Upper lobe of right lung (tissue), 1 donor: ENCODE data around the gene NAALADL2. TPM values are rescaled to one million over a fixed set of nuclear protein-coding genes. Genes with fewer than 3 reads are reported as not detected.

ENCODE experiments used
- ATAC-seq: fragments of 200-7000 bp; cut with Tn5 transposase; one replicate; pipeline ENCODE4 v1.9.1; 2020; ENCODE audit warnings: mild to moderate bottlenecking, moderate library complexity
- DNase-seq: peaks from one replicate; pipeline ENCODE4 v3.0.0-alpha.2; 2020
- H3K27ac ChIP-seq: fragments of 200-600 bp; one replicate; pipeline ENCODE4 v1.8.0; 2022
- H3K27me3 ChIP-seq: fragments of 200-600 bp; one replicate; pipeline ENCODE4 v1.8.0; 2022; ENCODE audit warnings: mild to moderate bottlenecking
- H3K36me3 ChIP-seq: fragments of 200-600 bp; one replicate; pipeline ENCODE4 v1.8.0; 2022
- H3K4me1 ChIP-seq: fragments of 200-600 bp; one replicate; pipeline ENCODE4 v1.8.0; 2022
- H3K4me3 ChIP-seq: fragments of 200-600 bp; one replicate; pipeline ENCODE4 v1.8.0; 2022; ENCODE audit warnings: mild to moderate bottlenecking
- H3K9me3 ChIP-seq: fragments of 200-600 bp; one replicate; pipeline ENCODE4 v1.8.0; 2022
- intact Hi-C: fragments of 100-400 bp; cut with DNase I; formaldehyde crosslinking; loops from one replicate; pipeline ENCODE4 v1.11.0; 2022
- total RNA-seq: library from RNA; stranded (reverse); fragmentation: NEBNext Ultra II Directional; extraction: Animal tissue kit (Norgen Biotek cat#: 25700); gene quantifications from one replicate; pipeline ENCODE4 v1.2.1, GENCODE V29; 2021
- TF ChIP-seq, protein P1 (sequence below): fragments of 200-600 bp; IDR thresholded peaks from one replicate; pipeline ENCODE4 v1.8.0; 2022; ENCODE audit warnings: antibody characterized with exemption
- donor health status: DM: no; HTN: yes; CAD: no; lungs with severe emphysema.

NAALADL2 gene
- total RNA-seq, 1 donor from 2014 or later: 8.5 TPM

DNA sequence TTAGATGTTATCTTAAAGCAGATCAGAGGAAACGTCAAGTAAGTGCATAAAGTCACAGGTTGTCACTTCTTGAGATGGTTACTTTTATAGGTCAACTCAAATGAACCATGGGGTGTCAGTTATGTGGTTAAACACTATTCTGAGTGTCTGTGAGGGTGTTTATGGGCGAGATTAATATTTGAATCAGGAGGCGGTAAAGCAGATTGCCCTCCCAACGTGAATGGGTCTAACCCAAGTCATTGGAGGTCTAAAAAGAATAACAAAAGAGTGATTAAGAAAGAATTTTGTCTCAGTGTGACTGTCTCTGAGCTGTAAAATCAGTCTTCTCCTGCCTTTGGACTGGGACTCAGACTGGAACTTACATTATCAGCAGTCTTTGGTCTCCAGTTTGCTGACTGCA lies 977.5 kb downstream of the NAALADL2 start:
- no peaks in the 10 kb centered on the region for H3K36me3 ChIP-seq
- DNase-seq (no peak), ATAC-seq (no peak)
- H3K27ac ChIP-seq: no peak overlapping the region
- no peaks in the 10 kb centered on the region for H3K27me3 ChIP-seq
- no peak overlapping the region for H3K4me3 ChIP-seq
- intact Hi-C loops: no loop called here
- TF ChIP-seq, protein P1, sequence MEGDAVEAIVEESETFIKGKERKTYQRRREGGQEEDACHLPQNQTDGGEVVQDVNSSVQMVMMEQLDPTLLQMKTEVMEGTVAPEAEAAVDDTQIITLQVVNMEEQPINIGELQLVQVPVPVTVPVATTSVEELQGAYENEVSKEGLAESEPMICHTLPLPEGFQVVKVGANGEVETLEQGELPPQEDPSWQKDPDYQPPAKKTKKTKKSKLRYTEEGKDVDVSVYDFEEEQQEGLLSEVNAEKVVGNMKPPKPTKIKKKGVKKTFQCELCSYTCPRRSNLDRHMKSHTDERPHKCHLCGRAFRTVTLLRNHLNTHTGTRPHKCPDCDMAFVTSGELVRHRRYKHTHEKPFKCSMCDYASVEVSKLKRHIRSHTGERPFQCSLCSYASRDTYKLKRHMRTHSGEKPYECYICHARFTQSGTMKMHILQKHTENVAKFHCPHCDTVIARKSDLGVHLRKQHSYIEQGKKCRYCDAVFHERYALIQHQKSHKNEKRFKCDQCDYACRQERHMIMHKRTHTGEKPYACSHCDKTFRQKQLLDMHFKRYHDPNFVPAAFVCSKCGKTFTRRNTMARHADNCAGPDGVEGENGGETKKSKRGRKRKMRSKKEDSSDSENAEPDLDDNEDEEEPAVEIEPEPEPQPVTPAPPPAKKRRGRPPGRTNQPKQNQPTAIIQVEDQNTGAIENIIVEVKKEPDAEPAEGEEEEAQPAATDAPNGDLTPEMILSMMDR: no peak
- no peaks in the 10 kb centered on the region for H3K9me3 ChIP-seq
- no peaks in the 10 kb centered on the region for H3K4me1 ChIP-seq

DNA sequence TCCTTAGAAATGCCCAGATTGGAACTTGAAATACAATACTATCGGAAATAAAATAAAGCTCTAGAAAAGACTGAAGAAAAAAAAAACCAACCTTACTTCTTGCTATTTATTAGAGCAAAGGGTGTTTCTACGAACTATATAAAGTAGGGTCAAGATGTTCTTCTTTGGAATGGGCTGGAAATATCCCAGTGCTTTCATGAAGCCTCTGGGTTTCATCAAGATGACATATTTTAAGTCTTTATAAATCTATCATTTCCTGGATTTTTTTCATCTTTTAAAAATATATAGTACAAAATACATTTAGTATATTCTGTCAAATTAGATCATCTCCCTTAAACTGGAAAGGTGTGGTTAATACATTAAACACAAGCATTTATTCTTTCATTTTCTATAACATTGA lies 978.8 kb downstream of the NAALADL2 start:
- ATAC-seq (no peak), DNase-seq (no peak)
- H3K27me3 ChIP-seq: no peaks in the 10 kb centered on the region
- intact Hi-C loops: no loop called here
- no peak overlapping the region for H3K27ac ChIP-seq
- no peaks in the 10 kb centered on the region for H3K4me1 ChIP-seq
- TF ChIP-seq, protein P1: no peak
- no peak overlapping the region for H3K4me3 ChIP-seq
- H3K36me3 ChIP-seq: no peaks in the 10 kb centered on the region
- H3K9me3 ChIP-seq: no peaks in the 10 kb centered on the region

DNA sequence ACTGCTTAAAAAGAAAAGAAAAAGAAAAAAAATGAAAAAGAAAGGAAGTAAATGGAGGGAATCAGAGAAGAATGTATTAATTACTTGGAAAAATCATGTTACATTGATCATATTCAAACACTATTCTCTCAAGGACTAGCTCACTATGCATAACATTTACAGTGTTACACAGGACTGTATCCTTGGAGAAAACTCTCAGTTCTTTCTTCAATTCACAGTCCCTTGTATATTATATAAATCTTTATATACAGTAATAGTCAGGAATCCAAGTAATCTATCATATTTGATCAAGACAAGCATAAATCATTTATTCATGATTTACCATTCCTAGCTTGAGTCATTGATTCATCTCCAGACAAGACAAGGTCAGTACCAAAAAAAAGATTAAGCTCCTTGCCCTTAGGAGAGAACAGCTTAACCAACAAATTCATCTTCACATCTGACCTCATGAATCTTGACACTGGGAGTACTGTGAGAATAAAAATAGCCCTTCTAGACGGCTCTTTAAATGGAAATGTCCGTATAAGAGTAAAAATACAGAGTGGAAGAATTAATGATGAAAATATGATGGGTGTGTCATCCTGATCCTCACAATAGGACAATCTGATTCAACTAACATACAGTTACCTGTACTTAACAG lies 980.4 kb downstream of the NAALADL2 start:
- no peak for ATAC-seq
- no peak for DNase-seq
- Histone ChIP-seq H3K27ac (no peak overlapping the region), H3K36me3 (no peaks in the 10 kb centered on the region), H3K9me3 (no peaks in the 10 kb centered on the region), H3K4me3 (no peak overlapping the region), H3K27me3 (no peaks in the 10 kb centered on the region), H3K4me1 (no peaks in the 10 kb centered on the region)
- TF ChIP-seq, protein P1: no peak
- intact Hi-C loops: no loop called here

DNA sequence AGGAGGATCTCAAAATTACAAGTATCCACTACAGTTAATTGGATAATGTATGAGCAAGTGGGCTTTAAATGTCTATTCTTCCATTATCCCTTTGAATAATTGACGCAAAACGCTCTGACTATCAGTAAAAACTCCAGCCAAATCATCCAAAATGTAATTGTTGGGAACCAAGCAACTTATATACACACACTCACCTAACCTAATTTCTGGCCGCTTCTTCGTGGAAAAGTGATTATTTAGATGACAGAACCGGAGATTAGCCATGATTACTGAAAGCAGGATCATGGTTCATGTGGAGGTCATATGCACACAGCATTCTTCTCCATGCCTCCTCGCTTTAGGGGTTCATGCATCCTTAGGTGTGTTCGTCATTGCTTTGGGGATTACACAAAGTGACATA lies 992.4 kb downstream of the NAALADL2 start:
- TF ChIP-seq, protein P1: no peak
- Histone ChIP-seq H3K36me3 (no peaks in the 10 kb centered on the region), H3K27ac (no peak overlapping the region), H3K4me1 (no peaks in the 10 kb centered on the region), H3K27me3 (no peaks in the 10 kb centered on the region), H3K9me3 (no peaks in the 10 kb centered on the region), H3K4me3 (no peak overlapping the region)
- intact Hi-C loops: no loop called here
- ATAC-seq (no peak), DNase-seq (no peak)

DNA sequence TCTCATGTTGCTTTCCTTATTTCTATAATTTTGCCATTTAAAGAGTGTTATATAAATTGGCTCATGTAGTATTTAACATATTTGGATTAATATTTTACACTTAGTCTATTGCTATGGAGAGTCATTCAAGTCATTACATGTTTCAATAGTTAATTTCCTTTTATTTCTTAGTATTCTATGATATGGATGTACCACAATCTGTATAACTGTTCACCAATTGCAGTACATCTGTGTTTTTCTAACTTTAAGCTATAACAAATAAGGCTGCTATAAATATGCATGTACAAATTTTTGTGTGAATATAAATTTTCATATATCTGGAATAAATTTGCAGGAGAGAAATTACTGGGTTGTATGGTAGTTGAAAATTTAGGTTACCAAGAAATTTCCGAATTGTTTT lies 993.4 kb downstream of the NAALADL2 start:
- H3K4me3 ChIP-seq: no peak overlapping the region
- H3K4me1 ChIP-seq: no peaks in the 10 kb centered on the region
- H3K27me3 ChIP-seq: no peaks in the 10 kb centered on the region
- intact Hi-C loops: no loop called here
- H3K36me3 ChIP-seq: no peaks in the 10 kb centered on the region
- ATAC-seq (no peak), DNase-seq (no peak)
- H3K9me3 ChIP-seq: no peaks in the 10 kb centered on the region
- TF ChIP-seq, protein P1: no peak
- H3K27ac ChIP-seq: no peak overlapping the region
